Stimulated activated CD4-positive, alpha-beta T cell treated with anti-CD3 and anti-CD28 coated beads, Interleukin-12 subunit alpha, Interleukin-12 subunit beta, amount 100 ng/mL, for 48 hours (primary cell): ENCODE measurements around the gene TREML4.
"Not testable (repeated sequence)": the region's sequence is repeated elsewhere in the genome, so short reads cannot be mapped to it uniquely, and the experiment has no call there.

Experiments used
- DNase-seq, 3 donors: peaks; one replicate each; pipeline ENCODE4 v3.0.0-alpha.2; 2020; ENCODE audit warnings: low read depth in 2 of 3, low spot score in 1 of 3

TREML4 gene

GRCh38 chr6:41228096-41228495 is at the start of gene TREML4:
TSS of gene TREML4 (plus strand) at chr6:41228349. CDS start at chr6:41228428, 79 bp downstream.
- no peak for DNase-seq

- no peak for DNase-seq
Observed at GRCh38 chr6:41179163-41179562, 49.0 kb upstream of the TREML4 start.

- no peak for DNase-seq
Observed at GRCh38 chr6:41181566-41181965, 46.6 kb upstream of the TREML4 start.

GRCh38 chr6:41182069-41183034 is 45.8 kb upstream of the TREML4 start:
- DNase-seq: peak; percentile 22 to 28 (median 24)

- DNase-seq: no peak
Observed at GRCh38 chr6:41184761-41185160, 43.4 kb upstream of the TREML4 start.

- no peak for DNase-seq
Observed at GRCh38 chr6:41186031-41186562, 42.1 kb upstream of the TREML4 start.

GRCh38 chr6:41187924-41188886 is 39.9 kb upstream of the TREML4 start:
- no peak for DNase-seq

- DNase-seq: not testable (repeated sequence)
Observed at GRCh38 chr6:41189046-41189445, 39.1 kb upstream of the TREML4 start.

GRCh38 chr6:41189967-41190366 is 38.2 kb upstream of the TREML4 start:
- no peak for DNase-seq

GRCh38 chr6:41190791-41191190 is 37.4 kb upstream of the TREML4 start:
- no peak for DNase-seq

- DNase-seq: peak in 2 of 3 donors; percentile 19 to 26
Observed at GRCh38 chr6:41191569-41191968, 36.6 kb upstream of the TREML4 start.

- DNase-seq: no peak
Observed at GRCh38 chr6:41193171-41193734, 34.9 kb upstream of the TREML4 start.

- no peak for DNase-seq
Observed at GRCh38 chr6:41193884-41194283, 34.3 kb upstream of the TREML4 start.

- DNase-seq: no peak
Observed at GRCh38 chr6:41194386-41194785, 33.8 kb upstream of the TREML4 start.

- no peak for DNase-seq
Observed at GRCh38 chr6:41197234-41197633, 30.9 kb upstream of the TREML4 start.

GRCh38 chr6:41199552-41200246 is 28.4 kb upstream of the TREML4 start:
- peak in 2 of 3 donors; percentile 11 to 22 for DNase-seq

GRCh38 chr6:41200296-41200900 is 27.8 kb upstream of the TREML4 start:
- DNase-seq: peak; percentile 26 to 47 (median 39)

GRCh38 chr6:41200901-41201763 is 27.0 kb upstream of the TREML4 start, which contains the start of gene TREML2:
TSS of gene TREML2 (minus strand) at chr6:41201149. CDS start at chr6:41201008, 141 bp downstream.
- peak in 2 of 3 donors; percentile 16 to 26 for DNase-seq

- DNase-seq: no peak
Observed at GRCh38 chr6:41201764-41202173, 26.4 kb upstream of the TREML4 start.
